Activated CD4-positive, alpha-beta T cell treated with anti-CD3 and anti-CD28 coated beads, Interleukin-10, Interleukin-2, amounts not matched to agents 100 ng/mL and 50 ng/mL, durations not matched to agents 16 hours and 8 hours (primary cell): ENCODE results near the gene GLUD1.
A peak's percentile ranks its signal among the peaks of the same experiment; 100 is the strongest.
"Not testable (repeated sequence)": the region's sequence is repeated elsewhere in the genome, so short reads cannot be mapped to it uniquely, and the experiment has no call there.

Experiments
- DNase-seq: peaks from one replicate; pipeline ENCODE4 v3.0.0-alpha.2; 2020

The GLUD1 gene

GRCh38 chr10:87094373-87095235 lies at the start of gene GLUD1, which contains the start of gene SHLD2:
TSS of gene GLUD1 (minus strand) at chr10:87094843. CDS start at chr10:87094769, 74 bp downstream.
TSS of gene SHLD2 (plus strand) at chr10:87095206. CDS start at chr10:87151355, 56,149 bp downstream.
- peak; percentile 97 for DNase-seq

DNA sequence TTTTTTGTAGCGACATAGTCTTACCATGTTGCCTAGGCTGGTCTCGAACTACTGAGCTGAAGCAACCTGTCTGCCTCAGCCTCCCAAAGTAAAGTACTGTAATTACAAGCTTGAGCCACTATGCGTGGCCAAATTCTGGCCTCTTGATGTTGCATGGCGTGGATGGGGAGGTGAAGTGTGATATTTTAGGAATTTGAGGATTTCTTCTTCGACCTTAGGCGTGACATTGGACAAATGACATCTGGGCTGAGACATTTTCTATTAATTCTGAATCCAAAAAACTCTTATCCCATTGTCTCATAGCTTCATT lies 48.4 kb upstream of the GLUD1 start:
- not testable (repeated sequence) for DNase-seq

- DNase-seq, result not testable (repeated sequence)
Measured at GRCh38 chr10:87142230-87143108, 47.8 kb upstream of the GLUD1 start.

- DNase-seq, result not testable (repeated sequence)
Measured at GRCh38 chr10:87137478-87137877, 42.8 kb upstream of the GLUD1 start.

DNA sequence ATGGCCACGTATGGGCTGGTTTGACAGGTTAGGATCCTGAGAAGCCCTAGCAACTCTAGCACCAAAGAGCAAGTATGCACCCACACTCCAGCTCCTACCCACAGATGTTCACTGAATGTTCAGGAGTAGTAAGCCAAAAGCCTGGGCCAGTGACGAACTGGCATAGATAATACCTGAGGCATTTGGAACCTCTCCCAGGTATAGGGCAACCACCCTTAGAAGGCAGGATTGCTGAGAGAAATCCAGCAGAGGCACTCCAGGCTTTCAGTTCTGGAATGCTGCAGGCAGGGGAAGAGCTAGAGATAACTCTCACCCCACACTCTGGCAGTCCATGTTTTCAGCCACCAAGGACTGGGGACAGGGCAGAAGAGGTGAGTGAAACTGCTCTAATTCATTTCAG lies 39.8 kb upstream of the GLUD1 start:
- not testable (repeated sequence) for DNase-seq

DNA sequence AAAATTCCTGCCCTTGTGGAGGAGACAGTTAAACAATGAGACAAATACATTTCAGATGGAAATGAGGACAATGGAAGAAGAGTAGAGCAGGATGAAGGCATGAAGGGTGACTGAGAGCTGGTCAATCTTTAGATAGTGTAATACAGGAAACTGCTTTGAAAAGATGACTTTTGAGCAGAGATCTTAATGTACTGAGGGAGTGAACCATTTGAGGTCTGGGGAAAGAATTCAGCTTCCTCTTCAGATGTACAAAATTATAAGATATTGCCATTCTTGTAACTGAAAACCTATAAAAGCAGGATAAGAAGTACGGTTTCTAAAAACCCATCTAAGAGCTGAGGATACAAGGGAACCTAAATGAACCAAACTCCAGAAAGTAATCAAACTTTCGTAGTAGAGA lies 39.3 kb upstream of the GLUD1 start:
- DNase-seq, result not testable (repeated sequence)

DNA sequence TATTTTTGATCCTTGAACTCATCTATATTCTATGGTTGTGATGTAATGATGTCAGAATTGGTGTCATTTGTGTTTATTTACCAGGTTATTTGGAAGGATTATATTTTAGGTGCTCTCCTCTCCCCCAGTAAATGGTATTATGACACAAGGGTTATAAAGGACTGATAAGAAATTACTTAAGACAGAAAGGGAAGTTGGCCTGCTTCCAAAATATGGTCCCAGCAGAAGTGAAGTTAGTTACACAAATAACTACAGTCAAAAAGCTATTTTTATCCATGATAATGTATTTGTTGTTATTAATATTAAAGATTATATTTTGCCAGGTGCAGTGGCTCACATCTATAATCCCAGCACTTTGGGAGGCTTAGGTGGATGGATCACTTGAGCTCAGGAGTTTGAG lies 37.5 kb upstream of the GLUD1 start:
- DNase-seq, result not testable (repeated sequence)

DNA sequence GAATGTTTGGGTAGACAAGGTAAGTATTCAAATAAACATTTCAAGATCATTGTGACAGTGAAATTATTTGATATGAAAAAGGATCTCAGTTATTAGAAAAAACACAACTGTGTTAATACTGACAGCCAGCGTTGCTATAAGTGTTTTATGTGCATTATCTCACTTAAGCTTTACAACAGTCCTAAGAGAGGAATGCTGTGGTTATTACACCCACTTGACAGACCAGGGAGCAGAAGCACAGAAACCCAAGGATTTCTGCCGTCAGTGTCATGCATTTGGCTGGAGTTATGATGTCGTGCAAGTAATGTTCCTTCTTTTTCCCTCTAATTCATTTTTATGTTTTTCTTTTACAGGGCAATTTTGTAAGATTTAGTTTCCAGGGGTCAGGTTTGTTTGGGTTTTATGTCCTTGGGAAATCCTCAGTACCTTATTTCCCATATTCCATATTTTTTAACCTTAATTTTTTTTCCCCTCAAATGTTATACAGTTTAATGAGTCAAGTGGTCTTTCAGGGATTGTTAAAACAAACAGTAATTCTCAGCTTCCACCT lies 33.0 kb upstream of the GLUD1 start:
- DNase-seq, result not testable (repeated sequence)

DNA sequence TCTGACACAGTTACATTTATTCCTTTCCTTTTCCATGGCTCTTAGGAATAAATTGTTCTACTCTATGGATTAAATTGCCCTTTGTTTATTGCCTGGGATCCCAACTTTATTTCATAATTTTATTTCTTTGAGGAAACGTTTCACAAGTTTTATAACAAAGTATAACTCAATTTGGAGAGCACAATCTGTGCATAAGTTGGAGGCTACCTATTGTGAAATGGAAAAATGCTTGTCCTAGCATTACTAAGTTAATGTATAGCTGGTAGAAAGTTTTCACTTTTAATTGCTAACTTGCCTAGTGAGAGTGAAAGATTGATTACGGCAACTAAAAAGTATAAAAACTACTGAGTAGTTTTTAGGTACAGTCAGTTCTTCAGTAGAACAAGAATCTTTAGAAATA lies 32.4 kb upstream of the GLUD1 start:
- DNase-seq, result not testable (repeated sequence)

GRCh38 chr10:87123351-87123750 lies 28.7 kb upstream of the GLUD1 start:
- not testable (repeated sequence) for DNase-seq

DNA sequence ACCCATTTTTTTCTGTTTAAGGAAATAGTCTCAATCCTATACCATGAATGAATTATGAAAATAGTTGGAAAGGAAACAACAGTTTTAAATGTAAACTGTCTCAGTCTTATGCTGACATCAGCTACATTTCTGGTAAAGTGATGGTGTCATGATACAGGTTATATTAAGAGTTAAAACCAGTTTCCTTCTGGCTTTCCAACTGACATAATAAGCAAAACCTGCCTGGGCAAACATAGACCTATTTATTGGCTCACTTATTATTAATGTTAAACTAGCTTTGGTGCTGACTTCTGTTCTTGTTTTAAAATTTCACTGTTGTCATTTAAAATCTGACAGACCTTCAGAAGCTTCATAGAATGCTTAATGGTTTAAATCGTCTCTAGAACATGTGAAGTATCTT lies 24.4 kb upstream of the GLUD1 start:
- DNase-seq, result not testable (repeated sequence)

GRCh38 chr10:87118122-87118521 lies 23.5 kb upstream of the GLUD1 start:
- not testable (repeated sequence) for DNase-seq

DNA sequence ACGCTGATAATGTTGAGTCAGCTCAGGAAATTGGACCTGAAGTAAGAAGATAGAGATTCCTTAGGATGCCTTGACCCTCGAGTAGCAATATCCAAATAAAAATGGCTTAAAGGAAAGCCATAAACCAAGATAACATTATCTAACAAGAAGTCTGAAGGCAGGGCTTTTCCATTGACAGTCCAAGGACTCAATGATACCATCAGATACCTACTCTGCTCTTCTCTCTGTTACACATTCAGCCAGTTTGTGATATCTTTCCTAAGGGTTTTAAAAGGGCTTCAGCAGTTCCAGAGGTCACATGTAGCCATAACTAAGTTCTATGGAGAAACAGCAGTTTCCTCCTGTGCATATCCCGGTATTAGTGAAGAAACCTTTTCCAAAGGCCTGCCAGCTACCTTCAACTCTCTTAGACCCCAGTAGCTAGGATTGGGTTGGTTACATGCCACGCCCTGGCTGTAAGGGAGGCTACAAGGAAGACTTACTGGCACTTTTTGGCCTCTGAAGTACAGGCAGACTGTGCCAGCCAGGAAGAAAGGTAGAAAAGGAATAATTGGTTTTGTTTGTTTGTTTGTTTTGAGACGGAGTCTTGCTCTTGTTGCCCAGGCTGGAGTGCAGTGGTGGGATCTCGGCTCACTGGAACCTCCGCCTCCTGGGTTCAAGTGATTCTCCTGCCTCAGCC lies 10.9 kb upstream of the GLUD1 start:
- no peak for DNase-seq

DNA sequence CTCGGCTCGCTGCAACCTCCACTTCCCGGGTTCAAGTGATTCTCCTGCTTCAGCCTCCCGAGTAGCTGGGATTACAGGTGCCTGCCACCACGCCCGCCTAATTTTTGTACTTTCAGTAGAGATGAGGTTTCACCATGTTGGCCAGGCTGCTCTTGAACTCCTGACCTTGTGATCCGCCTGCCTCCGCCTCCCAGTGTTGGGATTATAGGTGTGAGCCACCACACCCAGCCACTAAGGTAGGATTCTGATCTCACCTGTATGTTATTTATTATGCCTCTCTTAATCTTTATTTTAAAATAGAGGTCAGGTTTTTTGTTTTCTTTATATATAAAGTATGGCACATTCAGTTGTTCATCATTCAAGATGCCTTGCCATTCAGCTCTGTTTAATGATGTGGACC lies 10.1 kb upstream of the GLUD1 start:
- DNase-seq, result not testable (repeated sequence)

DNA sequence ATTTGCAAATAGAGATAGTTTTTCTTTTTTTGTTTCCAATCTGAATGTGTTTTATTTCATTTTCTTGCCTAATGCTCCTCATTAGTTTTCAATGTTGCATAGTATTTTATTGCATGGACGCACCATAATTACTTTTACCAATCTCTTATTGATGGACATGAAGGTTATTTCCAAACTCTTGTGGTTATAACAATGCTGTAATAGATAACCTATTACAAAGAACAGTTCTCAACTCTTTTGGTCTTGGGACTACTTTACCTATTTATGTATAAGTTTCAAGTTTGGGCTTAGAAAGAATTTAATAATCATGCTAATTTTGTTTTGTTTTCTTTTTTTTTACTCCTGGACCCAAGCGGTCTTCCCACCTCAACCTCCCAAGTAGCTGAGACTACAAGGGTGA lies 7.4 kb upstream of the GLUD1 start:
- no peak for DNase-seq

DNA sequence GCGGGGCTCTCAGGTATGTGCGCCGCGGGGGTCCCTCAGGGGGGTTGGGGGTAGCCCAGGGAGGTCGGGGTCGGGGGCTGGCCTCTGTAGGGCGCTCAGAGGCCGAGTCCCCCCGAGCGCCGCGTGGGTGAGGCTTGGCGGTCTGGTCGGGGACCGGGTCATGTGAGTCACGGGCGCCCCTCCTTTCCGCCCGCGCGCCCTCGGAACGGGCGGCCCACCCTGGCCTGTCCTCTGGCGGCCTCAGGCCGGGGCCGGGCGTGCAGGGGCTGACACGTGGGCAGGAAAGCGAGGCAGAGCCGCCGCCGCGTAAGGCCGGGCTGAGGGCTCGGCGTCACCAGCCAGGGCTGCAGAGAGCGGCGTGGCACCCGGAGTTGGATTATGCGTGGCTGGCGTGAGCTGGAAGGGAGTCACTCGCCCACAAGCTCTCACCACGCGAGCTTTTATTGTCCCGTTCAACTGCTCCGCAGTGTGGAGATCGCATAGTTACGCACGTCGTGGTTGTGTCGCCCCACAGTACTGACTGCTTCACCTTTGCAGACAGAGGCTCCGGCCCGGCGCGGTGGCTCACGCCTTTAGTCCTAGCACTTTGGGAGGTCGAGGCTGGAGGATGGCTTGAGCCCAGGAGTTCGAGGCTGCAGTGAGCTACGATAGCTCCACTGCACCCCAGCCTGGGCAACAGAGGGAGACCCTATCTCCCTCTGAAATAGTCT lies 748 bp upstream of the GLUD1 start:
- DNase-seq, result peak; percentile 81

GRCh38 chr10:87093632-87094372 lies 841 bp downstream of the GLUD1 start:
- DNase-seq, result peak; percentile 83

- peak; percentile 77 for DNase-seq
Measured at GRCh38 chr10:87092861-87093631, 1.6 kb downstream of the GLUD1 start.

GRCh38 chr10:87092376-87092860 lies 2.2 kb downstream of the GLUD1 start:
- no peak for DNase-seq

DNA sequence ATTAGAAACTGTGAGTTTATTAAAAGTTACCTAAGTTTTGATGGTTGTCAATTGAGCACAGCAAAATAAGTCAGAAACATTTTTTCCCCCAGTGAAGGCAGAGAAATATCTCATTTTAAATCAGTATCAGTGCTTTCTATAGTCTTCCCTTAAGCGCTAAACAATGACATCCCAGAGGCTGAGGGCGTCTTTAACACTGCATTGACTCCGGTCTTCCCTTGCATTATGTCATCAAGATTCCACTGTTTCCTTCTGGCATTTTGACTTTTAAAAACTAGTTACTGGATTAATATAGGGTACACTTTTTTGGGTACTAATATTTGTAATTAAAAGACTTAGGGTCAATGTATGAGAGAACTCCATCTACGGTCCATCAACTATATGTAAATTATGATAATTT lies 3.9 kb downstream of the GLUD1 start:
- no peak for DNase-seq
